GM21423 (cell line): ENCODE results near the gene MAFB.
"Not testable (repeated sequence)": the region's sequence is repeated elsewhere in the genome, so short reads cannot be mapped to it uniquely, and the experiment has no call there.

Source experiments
- ATAC-seq: cut with Tn5 transposase; IDR thresholded peaks from one replicate; pipeline ENCODE4 v1.9.1; 2021; ENCODE audit warnings: mild to moderate bottlenecking, moderate library complexity; ENCODE audit not compliant: unreplicated experiment

MAFB gene

DNA sequence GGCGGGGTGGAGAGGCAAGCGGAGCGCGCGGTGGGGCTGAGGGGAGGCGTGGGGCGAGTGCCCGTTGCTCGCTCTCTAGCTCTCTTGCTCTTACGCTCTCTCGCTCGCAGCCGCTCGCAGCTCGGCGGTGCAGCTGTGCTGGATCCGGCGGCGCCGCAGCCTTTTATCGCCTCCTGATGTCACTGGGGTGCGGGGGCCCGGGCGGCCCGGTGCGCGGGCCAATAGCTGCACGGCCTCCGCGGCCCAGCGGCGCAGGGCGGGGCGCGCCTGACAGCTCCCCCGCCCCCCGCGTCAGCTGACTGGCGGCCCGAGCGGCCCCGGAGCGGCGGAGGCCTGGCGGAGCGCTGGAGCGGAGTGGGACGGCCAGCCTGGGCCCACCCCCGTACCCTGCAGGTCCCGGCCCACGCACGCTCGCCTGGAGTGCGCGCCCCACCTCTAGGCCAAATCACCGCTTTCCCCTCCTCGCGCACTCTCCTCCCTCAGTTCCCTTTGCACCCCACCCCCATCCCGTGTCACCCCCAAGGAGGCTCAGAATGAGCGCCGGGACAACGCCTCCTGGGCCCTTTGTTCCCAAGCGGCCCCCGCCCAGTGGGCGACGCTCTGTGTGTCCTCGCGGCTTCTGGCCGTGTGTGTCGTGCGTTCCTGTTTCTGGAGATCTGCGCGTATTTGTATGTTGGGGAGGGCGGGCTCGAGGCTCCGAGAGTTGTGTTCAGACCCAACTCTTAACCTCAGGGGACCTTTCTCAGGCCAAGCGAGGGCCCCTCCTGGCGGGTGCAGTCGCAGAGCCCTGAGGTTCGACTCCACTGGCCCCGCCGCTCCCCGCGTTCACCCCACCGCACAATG is at the start of gene MAFB:
Gene MAFB (minus strand): TSS at position 137 of the 843 bp plus-strand sequence. CDS start 386 bp downstream, outside the sequence.
- ATAC-seq: no peak

GRCh38 chr20:40736468-40736867 is 47.4 kb upstream of the MAFB start:
- ATAC-seq: not testable (repeated sequence)

DNA sequence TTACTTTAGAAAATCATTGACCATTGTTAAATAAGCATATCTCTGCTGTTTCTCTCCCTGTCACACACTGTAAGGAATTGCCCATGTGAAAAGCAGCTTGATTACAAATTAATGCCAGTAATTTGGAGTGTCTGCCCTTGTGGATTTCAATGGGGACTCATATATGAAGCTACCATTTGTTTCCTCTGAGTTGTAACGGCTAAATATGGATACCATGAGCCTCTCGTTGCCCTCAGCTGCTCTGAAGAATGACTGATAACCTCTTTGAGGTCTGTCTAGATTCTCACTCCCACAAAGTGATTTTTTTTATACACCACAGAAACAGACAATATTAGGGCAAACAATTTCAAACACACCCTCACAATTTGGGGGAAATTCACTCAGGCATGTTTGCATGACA is 40.0 kb upstream of the MAFB start:
- no peak for ATAC-seq

GRCh38 chr20:40728470-40728869 is 39.4 kb upstream of the MAFB start:
- ATAC-seq: no peak

GRCh38 chr20:40727960-40728359 is 38.9 kb upstream of the MAFB start:
- ATAC-seq: no peak

GRCh38 chr20:40726776-40727175 is 37.7 kb upstream of the MAFB start:
- no peak for ATAC-seq

- ATAC-seq: no peak
Measured at GRCh38 chr20:40724566-40724965, 35.5 kb upstream of the MAFB start.

- ATAC-seq: no peak
Measured at GRCh38 chr20:40720826-40721225, 31.8 kb upstream of the MAFB start.

GRCh38 chr20:40720099-40720498 is 31.1 kb upstream of the MAFB start:
- no peak for ATAC-seq

DNA sequence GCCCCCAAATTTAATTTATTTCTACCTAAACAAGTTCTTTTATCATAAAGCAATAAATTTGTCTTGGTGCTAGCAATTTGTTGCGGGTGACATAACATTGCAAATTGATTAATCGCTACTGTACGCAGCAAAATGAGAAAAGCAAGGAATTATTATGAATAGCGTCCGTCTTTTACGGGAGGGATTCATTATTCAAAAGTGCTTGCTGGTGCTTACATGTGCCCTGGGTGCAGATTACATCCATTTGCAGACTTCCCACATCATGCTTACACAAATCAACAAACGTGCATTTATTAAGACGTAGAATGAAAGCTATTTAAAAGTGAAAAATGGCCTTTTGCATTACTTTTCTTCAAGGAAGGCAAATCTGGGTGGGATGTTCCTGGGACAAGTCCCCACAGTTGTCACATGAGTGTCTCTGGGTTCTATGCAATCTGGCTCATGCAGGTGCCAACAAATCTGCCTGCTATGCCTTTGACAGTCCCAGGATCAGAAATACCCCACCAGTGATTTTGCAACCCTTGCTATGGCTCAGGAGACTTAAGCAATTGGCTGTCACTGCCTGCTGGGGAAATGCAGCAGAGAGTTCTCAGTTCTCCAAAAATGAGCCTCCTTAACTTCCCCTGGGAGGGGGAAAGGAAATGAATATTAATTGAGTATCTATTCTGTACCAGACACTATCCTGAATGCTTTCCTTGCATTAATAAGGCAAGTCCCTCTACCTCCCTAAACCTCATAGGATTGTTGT is 30.1 kb upstream of the MAFB start:
- no peak for ATAC-seq

GRCh38 chr20:40718214-40718977 is 29.4 kb upstream of the MAFB start:
- no peak for ATAC-seq

- ATAC-seq: no peak
Measured at GRCh38 chr20:40717343-40717865, 28.4 kb upstream of the MAFB start.

- no peak for ATAC-seq
Measured at GRCh38 chr20:40715491-40715890, 26.5 kb upstream of the MAFB start.

DNA sequence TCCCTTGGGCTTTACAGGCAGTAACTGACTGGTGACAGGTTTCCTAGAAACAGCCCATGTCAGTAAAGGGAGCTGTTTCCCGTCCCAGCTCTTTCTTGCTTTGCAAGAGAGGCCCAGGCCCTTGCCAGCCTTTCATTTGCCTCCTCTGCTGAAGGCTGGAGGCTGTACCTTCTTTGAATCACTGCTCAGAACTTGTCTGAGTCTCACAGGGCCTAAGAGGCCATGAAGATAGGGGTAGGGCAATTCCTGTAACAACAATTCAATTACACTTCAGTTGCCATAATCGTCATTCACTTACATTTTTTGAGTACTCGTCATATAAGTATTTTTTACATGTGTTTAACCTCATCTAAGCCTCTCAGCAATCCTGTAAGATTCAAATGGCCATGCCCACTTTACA is 25.9 kb upstream of the MAFB start:
- no peak for ATAC-seq

DNA sequence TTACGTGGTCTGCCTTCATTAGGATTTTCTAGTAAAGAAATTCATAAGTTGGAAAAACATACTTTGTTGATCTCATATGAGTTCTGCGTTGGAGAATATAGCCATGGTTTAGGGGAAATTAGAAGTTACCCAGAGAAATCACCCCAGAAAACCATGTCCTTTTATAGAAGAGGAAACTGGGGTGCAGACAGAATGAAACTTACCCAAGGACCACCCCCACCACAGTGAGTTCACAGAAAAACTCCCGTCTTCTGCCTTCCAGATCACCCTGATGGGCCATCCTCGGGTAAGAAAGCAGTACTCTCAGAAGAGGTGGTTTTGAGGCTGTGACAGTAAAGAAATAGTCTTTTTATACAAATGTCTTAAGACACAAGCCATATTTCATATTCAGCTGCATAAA is 25.1 kb upstream of the MAFB start:
- no peak for ATAC-seq

DNA sequence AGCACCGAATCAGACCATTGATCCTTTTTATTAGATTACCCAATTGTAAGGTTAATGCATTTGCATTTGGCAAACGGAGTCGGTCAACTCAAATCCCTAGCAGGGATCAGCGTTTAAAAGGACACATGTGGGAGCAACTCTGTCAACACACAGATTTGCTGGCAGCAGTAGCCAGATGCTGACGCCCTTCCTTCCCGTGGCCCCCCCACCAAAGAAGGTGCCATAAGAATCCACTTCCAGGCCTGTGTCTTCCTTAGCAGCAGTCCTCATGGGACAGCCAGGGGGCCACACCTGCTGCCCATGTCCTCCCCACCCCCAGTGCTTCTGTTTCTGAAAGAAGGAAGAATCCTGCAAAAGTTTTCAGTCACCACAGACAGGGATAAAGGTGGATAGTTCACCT is 24.5 kb upstream of the MAFB start:
- no peak for ATAC-seq

DNA sequence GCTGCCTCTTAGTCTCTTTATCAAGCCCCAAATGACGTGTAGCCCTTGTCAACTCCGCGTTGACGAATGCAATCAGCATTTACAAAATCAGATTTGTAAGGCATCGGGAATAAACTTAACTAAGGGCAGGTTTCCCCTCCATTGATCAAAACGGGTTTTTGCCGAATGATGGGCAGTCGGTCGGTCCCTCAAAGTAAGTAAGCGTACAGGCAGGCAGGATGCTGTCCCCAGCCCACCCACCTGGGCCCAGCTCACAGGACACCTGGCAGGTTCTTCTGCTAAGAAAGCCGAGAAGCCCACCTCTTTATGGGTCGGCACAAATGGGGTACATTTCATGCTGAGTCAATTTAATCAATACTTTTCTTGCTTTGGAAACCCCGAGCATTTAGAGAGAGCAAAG is 22.0 kb upstream of the MAFB start:
- no peak for ATAC-seq

DNA sequence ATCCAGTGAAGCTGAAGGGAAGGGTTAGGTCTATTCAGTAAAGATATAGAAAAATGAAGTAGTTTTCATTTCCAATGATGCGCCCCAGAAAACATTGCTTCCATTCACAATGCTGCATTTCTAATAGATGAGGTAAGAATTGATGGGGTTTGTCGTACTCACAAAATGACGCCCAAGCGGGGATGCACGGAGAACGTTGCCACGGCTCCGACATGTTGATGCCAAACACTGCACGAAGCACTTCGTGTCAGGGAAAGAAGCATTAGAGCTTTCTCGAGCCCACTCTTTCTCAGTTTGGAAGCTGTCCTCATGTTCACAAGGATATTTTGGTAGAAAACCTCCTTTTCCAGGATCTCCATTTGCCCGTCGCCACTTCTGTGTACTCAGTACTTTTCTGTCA is 21.6 kb upstream of the MAFB start:
- ATAC-seq: no peak

- no peak for ATAC-seq
Measured at GRCh38 chr20:40706977-40707582, 18.0 kb upstream of the MAFB start.

- ATAC-seq: no peak
Measured at GRCh38 chr20:40705413-40705812, 16.4 kb upstream of the MAFB start.

DNA sequence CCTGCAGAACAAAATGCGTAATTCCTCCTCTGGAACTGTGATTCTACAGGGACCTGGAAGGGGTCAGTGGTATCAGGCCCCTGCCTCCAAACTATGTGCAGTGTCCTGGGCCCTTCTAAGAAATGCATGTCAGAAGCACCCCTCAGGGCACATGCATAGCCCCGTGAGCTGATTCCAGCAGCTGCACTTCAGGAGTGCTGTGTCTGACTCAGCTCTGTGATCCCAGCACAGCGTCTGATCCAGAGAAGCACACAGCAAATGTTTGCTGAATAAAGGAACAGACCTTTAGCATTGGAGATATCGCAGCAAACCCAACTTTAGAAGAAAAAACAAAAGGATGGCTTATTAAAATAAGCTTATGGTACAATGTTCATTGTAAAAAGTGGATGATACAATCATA is 15.8 kb upstream of the MAFB start:
- ATAC-seq: no peak
